Stimulated activated CD4-positive, alpha-beta T cell treated with anti-CD3 and anti-CD28 coated beads, Interleukin-1b, Interleukin-23, amount 100 ng/mL, for 48 hours (primary cell): ENCODE results near the gene FAM184B.

Source experiments
- DNase-seq: peaks from one replicate; pipeline ENCODE4 v3.0.0-alpha.2; 2020

FAM184B gene

GRCh38 chr4:17623451-17624001 lies 157.9 kb downstream of the FAM184B start:
- no peak for DNase-seq

- DNase-seq = no peak
These were observed 161.9 kb downstream of the FAM184B start for GRCh38 chr4:17619416-17620105.

GRCh38 chr4:17618926-17619325 lies 162.5 kb downstream of the FAM184B start:
- no peak for DNase-seq

GRCh38 chr4:17616283-17616682 lies 165.1 kb downstream of the FAM184B start:
- no peak for DNase-seq

- peak; percentile 96 for DNase-seq
These were observed 166.8 kb downstream of the FAM184B start, which contains the start of gene MED28 for GRCh38 chr4:17614416-17615299. MED28 (plus strand) TSS chr4:17614641; CDS start chr4:17614655, 14 bp downstream.

- DNase-seq = peak; percentile 13
These were observed 167.5 kb downstream of the FAM184B start for GRCh38 chr4:17613761-17614415.

- no peak for DNase-seq
These were observed 176.2 kb downstream of the FAM184B start for GRCh38 chr4:17605236-17605635.

- DNase-seq = no peak
These were observed 181.6 kb downstream of the FAM184B start for GRCh38 chr4:17599826-17600225.

- no peak for DNase-seq
These were observed 183.9 kb downstream of the FAM184B start for GRCh38 chr4:17597517-17597916.

GRCh38 chr4:17595471-17596005 lies 185.9 kb downstream of the FAM184B start:
- no peak for DNase-seq

GRCh38 chr4:17589355-17589754 lies 192.1 kb downstream of the FAM184B start:
- no peak for DNase-seq

GRCh38 chr4:17587094-17587822 lies 194.2 kb downstream of the FAM184B start:
- no peak for DNase-seq

GRCh38 chr4:17584521-17585213 lies 196.8 kb downstream of the FAM184B start:
- no peak for DNase-seq

GRCh38 chr4:17583941-17584340 lies 197.5 kb downstream of the FAM184B start:
- no peak for DNase-seq

GRCh38 chr4:17583276-17583675 lies 198.1 kb downstream of the FAM184B start:
- DNase-seq = no peak

- no peak for DNase-seq
These were observed 200.5 kb downstream of the FAM184B start for GRCh38 chr4:17580969-17581368.
